NOMO-1 treated with dmso at 0.1 percent for 144 hours (cell line): ENCODE measurements around the gene ARHGAP26.
"Not testable (repeated sequence)": the region's sequence is repeated elsewhere in the genome, so short reads cannot be mapped to it uniquely, and the experiment has no call there.

Experiments used
- DNase-seq: peaks from one replicate; lab custom pipeline; 2025; ENCODE audit not compliant: unreplicated experiment; lab: John Stamatoyannopoulos, UW

ARHGAP26 gene

DNA sequence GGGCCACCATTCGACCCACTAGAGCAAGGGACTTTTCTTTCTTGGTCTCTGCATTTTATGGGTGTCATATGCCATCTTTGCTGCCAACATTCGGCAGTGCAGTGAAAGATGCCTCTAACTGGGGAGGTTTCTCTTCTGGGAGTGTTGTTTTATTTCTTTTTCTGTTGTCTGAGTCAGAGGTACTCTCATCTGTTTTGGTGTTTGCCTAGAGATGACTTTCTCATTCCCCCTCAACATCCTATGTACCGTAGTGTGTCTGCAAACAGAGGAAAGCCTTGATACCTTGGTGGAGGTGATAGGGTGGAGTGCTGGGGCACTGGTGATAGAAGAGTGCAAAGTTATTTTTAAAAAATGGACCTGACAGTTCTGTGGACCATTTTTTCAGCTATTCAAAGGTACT is 182.1 kb downstream of the ARHGAP26 start:
- no peak for DNase-seq

DNA sequence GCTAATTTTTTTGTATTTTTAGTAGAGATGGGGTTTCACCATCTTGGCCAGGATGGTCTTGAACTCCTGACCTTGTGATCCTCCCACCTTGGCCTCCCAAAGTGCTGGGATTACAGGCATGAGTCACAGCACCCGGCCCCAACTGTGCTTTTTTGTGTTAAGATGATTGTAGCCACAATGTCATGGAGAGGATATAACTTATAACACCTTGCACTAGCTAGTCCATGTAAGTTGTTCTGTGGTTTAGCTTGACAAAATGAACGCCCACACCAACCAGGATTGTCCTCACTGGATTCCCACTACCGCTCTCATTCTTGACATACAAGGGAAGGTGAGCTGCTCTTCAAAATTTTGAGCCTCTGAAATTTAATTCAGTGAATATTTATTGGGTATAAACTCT is 182.7 kb downstream of the ARHGAP26 start:
- not testable (repeated sequence) for DNase-seq

DNA sequence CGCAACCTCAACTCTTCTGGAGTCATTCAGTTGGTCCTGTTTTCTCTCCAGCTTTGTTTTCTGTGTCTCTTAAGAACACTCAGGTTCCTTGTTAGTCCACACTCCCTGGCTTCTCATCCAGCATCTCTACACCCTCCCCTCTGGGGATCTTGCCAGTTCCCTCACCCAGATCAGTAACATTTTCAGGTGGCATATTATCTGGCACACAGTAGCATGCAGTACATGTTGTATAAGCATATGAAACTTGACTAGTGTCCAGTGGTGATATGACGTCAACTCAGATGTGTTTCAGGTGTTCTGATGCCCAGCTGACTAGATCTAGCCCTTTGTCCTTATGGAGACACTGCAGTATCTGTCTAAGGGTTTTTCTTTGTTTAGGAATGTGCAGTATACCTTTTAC is 184.3 kb downstream of the ARHGAP26 start:
- no peak for DNase-seq

GRCh38 chr5:142955628-142956027 is 185.5 kb downstream of the ARHGAP26 start:
- no peak for DNase-seq

GRCh38 chr5:142957528-142957927 is 187.4 kb downstream of the ARHGAP26 start:
- DNase-seq: no peak

GRCh38 chr5:142958944-142959682 is 188.9 kb downstream of the ARHGAP26 start:
- DNase-seq: no peak

- DNase-seq: no peak
Measured at GRCh38 chr5:142959683-142960657, 189.8 kb downstream of the ARHGAP26 start.

DNA sequence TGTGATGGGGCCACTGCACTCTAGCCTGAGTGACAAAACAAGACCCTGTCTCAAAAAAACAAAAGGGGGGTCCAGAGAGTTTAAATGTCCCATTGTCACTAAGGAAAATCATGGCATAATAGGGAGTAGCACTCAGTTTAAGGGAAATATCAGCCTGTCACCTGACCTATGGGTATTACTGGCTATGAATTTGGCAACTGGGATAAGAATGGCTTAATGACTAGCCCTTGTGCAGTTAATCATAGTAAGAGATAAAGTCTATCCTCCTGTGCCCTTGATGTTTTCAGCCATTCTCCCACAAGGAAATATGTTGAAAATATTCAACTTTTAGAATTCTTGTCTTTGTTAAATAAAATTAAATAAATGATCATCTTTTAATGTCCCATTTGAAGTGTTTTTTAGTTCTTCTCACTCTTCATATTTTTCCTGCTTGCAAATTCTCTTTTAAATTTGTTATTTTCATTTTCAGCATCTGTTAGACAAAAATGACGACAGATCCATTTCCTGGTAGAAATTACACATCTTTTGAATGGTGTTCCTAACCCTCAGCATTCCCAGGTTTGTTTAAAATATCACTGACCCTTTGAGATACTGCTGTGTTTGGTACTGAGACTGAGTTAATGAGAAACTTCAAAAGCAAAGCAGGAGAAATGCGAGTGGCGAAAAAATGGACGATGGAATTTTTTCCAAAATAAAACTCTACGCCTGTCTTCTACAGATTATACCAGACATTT is 191.4 kb downstream of the ARHGAP26 start:
- no peak for DNase-seq

DNA sequence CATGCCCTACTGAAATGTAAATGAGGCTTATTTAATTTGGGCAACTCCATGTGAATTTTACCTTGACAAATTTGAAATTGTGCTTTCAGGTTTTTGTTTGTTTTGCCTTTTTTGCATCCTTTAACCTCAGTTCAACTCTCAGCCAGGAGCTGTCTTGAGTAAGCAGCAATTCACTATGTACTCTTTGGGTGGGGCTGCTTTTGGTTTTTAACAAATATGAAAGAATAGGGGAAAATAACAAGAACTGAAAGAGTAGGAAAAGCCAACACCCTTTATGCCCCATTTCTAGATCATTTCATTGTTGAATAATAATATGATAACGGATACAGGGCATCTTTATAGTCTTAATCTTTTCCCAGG is 192.0 kb downstream of the ARHGAP26 start:
- no peak for DNase-seq

DNA sequence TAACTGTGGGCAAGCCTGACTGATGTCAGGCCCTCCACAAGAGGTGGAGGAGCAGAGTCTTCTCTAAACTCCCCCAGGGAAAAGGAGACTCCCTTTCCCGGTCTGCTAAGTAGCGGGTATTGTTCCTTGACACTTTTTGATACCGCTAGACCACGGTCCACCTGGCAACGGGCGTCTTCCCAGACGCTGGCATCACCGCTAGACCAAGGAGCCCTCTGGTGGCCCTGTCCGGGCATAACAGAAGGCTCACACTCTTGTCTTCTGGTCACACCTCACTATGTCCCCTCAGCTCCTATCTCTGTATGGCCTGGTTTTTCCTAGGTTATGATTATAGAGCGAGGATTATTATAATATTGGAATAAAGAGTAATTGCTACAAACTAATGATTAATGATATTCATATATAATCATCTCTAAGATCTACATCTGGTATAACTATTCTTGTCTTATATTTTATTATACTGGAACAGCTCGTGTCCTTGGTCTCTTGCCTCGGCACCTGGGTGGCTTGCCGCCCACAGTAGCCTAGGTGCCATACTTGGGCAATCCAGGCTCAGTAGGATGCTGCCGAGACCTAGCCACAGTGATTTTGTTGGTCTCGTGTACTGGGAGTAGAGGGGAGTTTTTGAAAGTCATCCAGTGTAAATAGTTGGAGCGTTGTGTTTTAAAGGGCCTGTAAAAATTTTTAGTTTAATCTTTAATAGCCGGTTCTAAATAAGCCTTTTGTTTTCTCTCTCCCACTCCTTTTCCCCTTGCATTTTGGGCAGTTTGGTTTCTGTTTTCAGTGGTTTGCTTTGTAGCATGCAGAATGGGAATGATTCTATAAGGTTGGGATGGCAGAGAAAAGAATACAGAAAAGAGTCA is 195.3 kb downstream of the ARHGAP26 start:
- DNase-seq: not testable (repeated sequence)

DNA sequence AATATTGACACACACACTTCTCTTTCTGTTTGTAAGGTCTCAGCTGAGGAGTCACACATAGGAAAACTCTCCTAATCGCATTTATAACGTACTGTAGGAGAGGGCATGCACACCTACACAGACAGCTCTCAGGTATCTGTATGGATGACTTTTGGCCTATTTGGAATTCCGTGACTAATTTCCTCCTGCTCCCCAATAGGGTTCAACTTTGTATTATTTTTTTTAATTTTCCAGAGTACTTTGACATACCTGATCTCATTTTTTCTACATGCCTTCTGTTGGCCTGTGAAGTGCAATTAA is 195.9 kb downstream of the ARHGAP26 start:
- DNase-seq: no peak

DNA sequence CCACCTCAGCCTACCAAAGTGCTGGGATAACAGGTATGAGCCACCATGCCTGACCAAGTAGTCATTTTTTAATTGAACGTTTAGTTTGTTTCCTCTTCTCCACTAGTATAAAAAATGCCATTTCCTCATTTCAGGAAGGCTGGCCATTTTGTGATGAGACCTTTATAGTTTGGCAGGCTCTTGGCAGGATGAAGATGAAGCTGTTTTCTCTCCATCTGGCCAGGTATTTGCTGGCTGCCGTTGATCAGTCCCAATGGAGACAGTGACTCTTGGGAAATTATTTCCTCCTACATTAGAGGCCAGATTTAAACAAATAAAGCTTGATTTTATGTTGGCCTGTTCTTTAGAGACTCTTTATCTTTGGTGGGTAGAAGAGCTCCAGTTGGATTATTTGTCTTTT is 199.0 kb downstream of the ARHGAP26 start:
- DNase-seq: no peak

DNA sequence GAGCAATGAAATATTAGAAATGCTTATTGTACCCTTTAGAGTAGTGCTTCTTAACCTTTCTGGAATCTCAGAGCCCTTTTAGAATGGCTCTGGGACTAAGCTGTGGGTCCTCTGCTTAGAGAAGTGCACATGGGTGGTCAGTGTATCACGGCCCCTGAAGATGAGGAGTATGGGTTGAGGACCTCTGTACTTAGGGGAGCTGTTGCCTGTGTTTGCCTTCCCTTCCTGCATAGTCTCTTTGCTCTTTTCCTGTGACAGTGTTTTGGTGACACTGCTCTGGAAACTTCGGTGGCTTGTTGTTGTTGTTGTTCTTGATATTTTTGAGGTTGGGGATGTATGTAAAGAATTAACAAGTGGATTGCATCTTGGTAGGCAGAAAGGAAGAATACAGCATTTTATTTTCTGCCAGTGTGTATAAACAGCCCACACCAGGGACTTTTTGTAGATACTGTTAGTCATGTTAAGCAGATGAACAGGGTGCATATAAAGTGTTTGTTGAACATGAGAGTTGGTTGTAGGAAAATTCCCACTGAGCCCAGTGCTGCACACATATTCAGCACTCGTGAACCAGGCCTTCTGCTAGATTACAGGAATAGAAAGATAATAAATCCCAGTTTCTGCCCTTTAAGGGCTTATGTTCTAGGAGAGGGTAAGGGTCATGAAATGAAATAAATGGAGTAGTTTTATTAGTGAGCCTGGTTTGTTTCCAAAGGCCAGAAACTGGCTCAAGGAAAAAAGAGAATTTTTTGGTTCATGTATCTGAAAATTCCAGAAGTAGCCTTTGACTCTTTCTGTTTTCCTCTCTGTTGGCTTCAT is 199.7 kb downstream of the ARHGAP26 start:
- no peak for DNase-seq

GRCh38 chr5:142970440-142971030 is 200.4 kb downstream of the ARHGAP26 start:
- DNase-seq: no peak

DNA sequence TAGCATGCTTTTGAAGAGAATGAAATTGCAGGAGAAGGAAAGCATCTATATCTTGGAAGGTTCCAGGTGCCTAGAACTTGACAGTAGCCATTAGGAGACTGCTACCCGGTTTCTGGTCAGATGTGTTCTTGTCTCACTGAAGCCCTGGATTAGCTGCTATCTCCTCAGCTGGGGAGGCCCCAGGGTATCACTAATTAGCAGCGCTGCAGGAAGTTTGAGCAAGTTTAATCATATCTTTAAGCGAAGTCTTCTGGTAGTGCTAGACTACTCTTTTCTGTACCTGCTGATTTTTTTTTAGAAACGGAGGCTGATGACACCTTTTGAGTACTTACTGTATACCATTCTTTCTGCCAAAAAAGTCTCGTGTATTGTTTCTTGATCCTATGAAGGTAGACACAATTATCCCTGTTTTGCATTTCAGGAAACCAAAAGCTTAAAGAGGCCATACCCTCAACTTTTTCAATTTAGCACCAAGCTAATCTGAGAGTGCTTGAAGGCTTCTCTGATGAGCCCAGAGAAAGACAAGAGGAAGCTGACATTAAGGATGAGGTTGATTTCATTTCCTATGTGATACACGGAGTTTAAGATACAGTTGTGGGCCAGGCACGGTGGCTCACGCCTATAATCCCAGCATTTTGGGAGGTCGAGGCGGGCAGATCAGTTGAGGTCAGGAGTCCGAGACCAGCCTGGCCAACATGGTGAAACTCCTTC is 201.3 kb downstream of the ARHGAP26 start:
- DNase-seq: no peak

DNA sequence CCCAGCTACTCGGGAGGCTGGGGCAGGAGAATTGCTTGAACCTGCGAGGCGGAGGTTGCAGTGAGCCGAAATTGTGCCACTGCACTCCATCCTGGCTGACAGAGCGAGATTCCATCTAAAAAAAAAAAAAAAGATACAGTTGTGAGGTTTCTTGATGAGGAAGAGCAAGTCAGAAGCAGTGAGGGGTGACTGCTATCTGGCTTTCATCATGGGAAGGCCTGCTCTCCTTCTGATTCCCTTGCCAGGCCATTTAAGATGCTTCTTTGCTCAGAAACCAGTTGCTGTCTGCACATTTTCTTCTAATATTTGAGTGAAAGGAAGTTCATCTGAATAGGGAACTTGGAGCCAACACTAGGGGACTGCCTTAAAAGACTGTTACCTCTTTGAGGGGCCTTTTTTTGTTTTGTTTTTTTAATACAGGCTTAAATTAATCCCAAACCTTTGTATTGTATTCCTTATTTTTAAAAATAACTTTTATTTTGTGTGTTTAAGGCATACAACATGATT is 201.9 kb downstream of the ARHGAP26 start:
- DNase-seq: no peak

DNA sequence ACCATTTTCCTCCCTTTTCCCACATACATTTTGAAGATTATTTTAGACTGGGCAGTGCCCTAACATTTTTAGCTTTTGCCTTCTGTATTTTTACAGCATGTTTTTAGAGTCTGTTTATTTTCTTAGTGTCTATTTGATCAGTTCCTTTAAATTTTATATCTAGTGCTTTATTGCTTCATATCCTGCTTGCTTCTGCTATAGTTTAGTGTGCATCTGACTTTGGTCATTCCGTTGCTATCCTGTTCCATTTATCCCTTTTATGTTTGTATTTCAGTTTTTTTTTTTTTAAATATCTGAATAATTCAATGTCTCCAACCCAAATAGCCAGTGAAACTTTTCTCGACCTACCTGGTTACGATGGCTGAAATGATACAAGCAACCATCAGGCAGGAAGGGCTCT is 203.8 kb downstream of the ARHGAP26 start:
- no peak for DNase-seq

- no peak for DNase-seq
Measured at GRCh38 chr5:142974409-142974808, 204.2 kb downstream of the ARHGAP26 start.

GRCh38 chr5:142976861-142977260 is 206.7 kb downstream of the ARHGAP26 start:
- no peak for DNase-seq
